SKM-1 (cell line): ENCODE measurements around the gene SNCG.
"Not testable (repeated sequence)": the region's sequence is repeated elsewhere in the genome, so short reads cannot be mapped to it uniquely, and the experiment has no call there.

Experiments
- DNase-seq: peaks from one replicate; lab custom pipeline; 2025; ENCODE audit not compliant: unreplicated experiment; lab: John Stamatoyannopoulos, UW

SNCG gene

DNA sequence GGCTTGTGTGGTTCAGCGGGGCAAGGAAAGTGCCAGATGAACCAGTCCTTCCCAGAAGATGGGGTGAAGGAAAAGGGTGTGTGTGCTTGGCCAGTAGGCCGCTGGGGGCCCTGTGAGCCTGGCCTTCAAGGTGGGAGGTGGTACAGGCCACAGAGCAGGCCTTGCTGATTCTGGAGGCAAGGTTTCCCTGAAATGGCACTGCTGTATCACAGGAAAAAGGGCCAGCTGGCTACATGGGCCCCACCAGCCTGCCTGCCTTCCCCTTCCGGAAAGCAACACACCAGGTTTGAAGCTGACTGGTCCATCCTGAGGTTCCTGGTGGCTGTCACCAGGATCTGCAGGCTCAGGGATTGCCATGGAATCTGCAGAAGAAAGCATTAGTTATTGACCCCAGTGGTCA lies 13.5 kb upstream of the SNCG start:
- DNase-seq, result no peak

DNA sequence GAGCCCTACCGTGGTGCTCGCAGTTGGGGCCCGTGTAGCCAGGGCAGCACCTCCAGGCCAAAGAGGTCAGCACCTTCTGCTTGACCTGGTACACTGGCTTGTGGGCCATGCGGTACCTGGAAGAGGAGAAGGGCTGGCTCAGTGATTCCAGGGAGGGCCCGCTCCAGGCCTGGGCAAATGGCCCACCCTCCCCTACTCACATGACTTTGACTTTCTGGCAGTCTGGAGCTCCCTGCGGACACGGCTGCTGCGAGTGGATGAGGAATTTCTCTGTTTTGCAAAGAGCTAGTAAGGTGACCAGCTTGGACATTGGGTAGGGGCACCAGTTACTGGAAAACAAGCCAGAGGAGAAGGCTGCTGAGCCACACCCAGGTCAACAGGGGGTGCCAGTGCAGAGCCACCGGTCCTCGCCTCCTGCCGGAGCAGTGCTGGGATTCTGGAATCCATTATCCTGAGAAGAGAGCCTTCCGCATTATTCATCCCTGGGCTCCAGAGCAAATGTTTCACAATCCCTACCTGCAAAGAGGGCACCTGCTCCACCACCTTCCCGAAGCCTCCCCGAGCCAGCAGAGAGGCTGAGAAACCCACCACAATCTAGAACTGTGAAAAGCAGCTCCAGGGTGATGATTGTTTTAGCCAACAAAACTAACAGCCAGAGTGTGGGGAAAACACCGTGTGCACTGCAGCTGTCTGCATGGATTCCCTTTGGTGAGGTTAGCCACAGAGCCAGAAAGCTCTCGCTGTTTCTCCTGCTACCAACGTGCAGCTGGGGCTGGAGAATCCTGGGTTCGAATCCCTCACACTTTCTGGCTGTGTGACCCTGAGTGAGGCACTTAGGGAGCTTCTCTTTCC lies 12.8 kb upstream of the SNCG start:
- DNase-seq, result no peak

DNA sequence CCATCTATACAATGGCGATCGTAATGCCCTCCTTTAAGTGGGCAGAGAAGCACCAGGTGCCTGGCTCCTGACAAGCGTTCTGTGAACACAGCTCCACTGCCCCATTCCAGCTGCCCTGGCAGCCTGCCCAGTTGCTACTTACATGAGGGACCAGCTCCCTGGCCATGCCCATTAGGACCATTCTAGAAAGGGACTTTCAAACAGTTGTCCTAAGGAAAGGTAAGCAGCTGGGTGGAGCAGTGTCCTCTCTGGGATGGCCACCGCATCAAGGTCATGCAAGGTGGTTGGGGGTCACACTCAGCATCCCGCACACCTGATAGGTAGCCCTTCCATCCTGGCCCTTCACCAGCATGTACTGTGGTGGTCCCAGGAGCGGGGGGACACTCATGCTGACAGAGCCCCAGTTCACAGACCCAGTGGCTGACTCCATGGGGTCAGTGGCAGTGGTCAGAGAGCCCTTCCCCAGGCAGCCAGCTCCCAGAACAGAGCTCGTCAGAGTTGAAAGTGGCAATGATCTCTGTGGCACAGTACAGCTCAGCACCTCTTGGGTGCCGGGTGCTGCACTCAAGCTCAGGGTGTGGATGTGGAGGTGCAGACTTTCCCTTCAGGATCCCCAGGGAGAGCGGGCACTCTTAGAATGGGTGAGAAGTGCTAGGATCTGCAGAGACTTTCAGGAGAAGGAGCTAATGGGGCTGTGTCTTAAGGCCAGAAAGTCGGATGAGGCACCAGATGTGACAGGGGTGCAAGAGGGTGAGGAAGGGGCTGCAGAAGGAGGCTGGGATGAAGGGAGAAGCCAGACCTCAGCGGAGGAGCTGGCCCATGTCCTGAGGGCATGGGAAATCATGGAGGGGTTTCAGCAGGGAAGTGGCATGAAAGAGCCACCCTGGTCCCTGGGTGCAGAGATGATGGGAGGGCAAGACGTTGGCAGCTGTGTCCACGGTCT lies 11.9 kb upstream of the SNCG start:
- DNase-seq, result no peak

DNA sequence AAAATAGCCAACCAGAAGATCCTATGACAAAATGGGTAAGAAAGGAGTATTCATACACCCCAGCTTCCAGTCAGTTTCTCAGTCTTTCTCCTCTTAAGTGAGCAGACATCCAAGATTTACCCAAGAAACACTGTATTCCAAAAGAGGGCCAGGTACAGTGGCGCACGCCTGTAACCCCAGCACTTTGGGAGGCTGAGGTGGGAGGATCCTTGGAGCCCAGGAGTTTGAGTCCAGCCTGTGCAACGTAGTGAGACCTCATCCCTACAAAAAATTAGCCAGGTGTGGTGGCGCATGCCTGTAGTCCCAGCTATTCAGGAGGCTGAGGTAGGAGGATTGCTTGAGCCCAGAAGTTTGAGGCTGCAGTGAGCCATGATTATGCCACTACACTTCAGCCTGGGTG lies 10.6 kb upstream of the SNCG start:
- not testable (repeated sequence) for DNase-seq

DNA sequence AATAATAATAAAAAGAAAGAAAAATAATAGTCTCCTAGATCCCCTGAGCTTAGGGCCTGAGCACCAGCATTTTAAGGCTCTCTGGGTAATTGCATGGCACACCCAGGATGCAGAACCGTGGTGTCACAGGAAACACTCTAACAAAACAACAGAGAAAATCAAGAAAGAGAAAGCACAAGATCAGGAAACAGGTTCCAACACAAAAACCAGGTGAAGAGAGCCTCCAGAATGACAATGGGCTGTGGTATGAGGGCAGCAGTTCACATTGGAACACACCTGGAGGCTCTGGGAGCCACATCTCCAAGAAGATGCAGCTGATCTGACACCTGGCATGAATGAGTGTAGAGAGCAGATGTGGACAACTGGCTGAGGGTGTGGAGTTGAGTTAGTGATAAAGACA lies 8.1 kb upstream of the SNCG start:
- no peak for DNase-seq

DNA sequence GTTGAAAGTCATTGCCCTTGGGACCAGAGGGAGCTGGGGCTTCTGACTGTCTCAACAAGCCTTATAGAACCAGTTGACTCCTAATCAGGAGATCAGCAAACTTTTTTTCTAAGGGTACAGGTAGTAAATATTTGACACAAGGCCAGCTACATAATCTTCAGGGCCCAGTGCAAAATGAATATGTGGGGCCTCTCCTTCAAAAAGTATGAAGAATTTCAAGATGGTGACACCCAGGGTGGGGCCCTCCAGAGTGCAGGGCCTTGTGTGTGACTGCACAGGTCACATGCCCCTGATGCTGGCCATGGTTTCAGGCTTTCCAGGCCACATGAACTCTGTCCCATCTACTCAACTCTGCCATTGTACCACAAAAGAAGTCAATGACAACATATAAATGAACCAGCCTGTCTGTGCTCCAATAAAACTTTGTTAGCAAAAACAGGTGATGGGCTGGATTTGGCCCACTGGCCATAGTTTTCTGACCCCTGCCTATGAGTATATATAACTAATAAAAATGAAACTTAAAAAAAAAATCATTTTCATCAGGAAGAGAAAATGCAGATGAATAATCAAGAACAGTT lies 7.1 kb upstream of the SNCG start:
- DNase-seq, result no peak

DNA sequence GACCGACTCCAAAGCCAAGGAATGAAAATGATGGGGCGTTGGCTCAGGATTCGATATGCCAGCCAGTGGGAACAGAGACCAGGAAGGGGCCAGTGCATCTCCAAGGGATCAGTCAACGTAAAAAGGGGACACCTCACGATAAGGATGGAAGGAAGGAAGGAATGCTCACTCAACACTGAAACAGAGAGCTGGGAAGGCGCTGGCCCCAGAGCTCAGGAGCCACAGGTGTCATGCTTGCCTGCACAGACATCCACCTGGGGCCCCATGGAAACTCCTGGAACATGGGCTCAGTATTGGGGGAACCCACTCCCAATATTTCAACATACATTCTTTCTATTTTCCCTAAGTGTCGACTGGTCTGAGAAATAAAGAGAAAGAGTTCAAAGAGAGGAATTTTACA lies 6.3 kb upstream of the SNCG start:
- no peak for DNase-seq

DNA sequence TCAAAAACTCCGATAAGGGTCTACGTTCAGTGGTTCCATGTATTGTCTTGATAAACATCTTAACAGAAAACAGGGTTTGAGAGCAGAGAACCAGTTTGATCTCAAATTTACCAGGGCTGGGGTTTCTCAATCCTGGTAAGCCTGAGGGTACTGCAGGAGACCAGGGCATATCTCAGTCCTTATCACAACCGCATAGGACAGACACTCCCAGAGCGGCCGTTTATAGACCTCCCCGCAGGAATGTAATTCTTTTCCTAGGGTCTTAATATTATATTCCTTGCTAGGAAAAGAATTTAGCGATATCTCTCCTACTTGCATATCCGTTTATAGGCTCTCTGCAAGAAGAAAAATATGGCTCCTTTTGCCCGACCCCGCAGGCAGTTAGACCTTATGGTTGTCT lies 5.7 kb upstream of the SNCG start:
- not testable (repeated sequence) for DNase-seq

DNA sequence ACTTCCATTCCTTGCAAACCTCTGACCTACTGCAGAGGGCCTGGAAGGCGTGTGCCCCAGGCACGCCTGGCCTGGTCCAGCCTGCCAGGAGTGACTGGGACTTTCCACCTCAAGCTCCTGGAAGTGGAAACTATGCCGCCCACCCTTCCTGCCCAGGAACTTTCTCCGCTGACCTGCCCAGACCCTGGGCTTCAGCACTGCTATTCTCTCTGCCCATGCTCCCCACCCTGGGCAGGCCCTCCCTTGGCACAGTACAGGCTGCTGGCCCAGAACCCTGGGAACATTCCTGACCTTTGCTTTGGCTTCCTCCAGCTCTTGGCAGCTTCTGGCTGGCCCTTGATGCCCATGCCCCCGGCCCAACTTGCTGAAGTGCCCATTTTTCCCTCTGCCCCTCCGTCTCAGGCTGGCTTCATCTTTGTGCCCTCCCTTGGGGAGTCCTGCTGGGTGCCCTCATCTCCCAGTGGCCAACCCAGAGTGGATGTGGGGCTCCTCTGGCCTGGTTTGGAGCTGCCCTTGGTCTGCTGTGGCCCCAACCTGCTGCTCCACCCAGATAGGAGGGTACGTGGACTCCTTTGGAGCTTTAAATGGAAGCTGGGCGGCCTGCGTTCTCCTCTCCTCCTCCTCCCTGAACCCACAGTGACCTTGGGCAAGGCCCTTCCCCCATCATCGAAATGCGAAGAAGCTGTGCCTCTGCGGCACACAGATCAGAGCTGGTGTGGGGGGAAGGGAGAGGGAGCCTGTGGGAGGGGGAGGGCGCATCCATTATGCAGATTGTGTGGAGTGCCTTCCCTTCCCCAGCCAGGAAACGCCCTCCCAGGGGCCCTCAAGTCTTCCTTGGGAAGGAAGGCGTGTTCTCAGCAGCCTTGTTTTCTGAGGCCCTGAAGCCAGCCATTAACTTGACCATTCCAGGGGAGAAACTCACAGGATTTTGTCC lies 4.4 kb upstream of the SNCG start:
- DNase-seq, result no peak

DNA sequence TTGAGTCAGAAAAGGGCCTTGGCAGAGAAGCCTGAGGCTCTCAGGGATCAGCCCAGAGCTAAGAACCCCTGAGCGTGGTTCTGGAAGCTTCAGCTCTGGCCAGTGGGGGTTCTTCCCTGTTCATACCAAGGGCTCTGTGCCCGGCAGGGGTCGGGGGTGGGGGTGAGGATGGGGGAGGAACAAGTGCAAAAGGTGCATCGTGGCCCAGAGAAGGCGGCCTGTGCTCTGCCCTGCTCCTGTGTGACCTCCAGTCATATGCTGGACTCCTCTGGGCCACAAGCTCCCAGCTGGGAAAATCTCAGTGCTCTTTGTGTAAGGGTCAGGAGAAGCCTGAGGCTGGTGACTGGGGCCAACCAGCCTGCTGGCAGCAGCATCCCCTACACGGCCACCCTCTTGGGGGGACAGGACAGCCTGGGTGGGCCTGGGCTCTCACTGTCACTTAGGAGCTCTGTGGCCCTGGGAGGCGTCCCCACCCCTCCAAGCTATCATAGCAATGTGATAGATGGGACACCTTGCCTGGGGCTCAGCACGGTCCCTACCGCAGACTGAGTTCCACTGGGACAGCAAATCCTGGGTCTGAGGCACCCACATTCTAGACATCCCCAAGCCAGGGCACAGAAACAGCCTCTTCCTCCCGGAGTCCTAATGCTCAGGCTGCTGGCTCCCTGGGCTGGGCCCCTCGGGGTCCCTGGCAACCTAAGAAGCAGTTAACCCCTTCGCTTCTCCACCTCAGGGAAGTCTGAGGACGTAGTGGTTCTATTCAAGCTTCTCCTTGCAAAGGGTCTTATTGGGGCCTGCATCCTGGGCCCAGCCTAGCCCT lies 3.5 kb upstream of the SNCG start:
- no peak for DNase-seq

DNA sequence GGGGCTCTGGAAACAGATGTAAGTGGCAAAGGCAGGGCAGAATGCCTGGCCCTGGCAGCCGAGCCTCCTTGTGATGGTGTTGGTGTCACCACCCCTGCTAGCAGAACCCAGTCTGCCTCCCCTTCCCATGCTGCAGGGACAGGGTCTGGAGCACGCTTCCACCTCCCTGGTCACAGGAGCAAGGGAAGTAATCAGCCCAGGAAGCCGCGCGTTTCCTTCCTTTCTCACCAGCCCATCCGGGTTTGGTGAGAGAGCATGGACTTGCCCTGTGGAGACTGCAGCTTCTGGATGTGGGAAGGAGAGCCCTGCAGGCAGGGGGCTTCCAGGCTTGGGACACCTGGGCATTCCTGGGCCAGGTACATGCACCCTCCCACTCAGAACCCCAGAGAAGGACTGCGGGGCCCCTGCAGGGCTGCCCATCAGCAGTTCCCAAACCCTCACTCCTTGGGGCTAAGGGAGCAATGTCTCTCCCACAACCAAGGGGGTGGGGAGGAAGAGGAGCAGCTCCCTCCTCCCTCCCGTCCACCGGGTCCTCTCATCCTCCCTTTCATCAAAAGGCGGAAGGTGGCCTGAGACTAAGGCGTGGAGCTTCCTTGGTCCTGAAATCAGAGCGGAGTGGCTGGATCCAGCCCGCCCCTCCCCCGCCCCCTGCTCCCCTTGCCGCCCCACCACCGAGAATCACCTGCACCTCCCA lies 2.8 kb upstream of the SNCG start:
- DNase-seq, result no peak

DNA sequence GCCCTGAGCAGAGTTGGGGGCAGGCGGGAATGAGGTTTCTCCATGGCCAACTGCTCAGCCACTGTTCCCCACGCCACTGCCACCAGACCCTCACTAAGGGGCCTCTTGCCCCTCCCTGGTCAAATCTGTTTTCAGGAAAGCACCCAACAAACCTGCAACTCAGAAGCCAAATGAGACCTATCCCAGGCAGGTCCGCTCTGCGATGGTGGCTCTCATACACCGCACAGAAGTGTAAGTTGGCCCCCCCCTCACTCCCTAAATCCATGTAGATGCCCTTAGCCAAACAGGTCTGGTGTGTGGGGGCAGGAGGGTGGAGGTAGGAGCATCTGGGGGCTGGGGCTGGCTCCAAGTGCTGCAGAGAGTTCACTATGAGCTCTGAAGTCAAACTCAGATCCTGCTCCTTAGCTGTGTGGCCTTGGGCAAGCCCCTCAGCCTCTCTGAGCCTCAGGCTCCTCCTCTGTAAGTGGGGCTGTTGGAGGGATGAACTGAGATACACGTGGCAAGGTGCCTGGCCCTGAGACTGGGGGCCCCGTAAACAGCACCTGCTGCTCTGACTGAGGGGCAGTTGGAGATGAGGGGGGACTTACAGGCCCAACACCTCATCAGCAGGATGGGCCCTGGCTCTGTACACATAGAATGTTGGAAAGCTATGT lies 2.1 kb upstream of the SNCG start:
- no peak for DNase-seq

DNA sequence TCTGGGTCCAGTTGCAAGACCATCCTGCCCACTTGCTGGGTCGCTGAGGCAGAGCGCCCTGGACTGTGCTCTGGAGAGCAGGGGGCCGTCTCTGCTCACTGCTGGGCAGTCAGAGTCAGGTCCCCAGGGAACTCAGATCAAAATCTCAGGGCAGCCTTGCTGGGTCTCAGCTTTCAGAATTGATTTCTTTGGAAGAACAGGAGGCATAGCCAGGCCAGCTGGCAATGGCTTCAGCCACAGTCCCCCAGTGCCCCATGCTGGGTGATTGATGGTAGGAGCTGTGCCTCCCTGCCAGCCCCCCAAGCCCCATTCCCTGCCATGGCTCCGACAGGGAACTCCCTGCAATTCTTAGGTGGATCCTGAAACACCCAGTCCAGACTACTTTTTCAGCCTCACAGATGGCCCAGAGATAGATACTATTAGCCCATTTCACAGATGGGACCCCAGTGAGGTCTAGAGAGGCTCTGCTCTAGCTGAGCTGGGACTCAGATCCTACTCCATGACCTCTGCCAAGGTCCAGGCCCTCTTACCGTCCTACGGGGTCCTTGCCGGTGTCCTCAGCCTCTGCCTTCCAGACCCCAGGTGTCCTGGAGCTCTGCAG lies 1.5 kb upstream of the SNCG start:
- DNase-seq, result no peak

DNA sequence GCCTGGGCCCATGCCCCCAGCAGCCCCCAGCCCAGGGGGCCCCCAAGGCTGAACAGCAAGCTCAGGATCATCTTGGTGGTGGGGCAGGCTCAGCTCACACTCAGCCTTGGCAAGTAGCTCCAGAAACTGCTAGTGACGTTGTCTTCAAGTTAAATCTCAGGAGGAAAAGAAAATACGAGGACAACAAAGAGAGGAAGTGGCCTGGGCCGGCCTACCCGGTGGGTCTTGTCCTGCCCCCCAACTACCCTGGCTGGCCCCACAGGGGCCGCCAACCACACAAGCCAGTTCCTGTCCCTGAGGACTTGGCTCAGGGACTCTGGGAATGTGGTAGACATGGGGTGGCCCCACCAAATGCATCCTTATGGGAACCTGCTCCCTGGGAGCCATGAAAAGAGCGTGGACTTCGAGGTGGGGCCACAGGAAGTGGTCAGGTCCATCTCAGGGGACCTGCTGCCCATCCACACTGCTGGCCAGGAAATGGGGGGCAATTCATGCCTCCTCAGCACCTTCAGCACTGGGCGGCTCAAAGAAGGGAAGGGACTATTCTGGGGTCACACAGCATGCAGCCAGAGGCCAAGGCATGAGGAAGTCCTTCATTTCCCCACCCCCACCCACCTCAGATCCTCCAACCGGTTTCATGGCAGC lies 806 bp upstream of the SNCG start, which contains the start of gene MMRN2:
TSS of gene MMRN2 (minus strand) at position 145 of the 645 bp plus-strand sequence. CDS start at position 71, 74 bp downstream.
- no peak for DNase-seq

DNA sequence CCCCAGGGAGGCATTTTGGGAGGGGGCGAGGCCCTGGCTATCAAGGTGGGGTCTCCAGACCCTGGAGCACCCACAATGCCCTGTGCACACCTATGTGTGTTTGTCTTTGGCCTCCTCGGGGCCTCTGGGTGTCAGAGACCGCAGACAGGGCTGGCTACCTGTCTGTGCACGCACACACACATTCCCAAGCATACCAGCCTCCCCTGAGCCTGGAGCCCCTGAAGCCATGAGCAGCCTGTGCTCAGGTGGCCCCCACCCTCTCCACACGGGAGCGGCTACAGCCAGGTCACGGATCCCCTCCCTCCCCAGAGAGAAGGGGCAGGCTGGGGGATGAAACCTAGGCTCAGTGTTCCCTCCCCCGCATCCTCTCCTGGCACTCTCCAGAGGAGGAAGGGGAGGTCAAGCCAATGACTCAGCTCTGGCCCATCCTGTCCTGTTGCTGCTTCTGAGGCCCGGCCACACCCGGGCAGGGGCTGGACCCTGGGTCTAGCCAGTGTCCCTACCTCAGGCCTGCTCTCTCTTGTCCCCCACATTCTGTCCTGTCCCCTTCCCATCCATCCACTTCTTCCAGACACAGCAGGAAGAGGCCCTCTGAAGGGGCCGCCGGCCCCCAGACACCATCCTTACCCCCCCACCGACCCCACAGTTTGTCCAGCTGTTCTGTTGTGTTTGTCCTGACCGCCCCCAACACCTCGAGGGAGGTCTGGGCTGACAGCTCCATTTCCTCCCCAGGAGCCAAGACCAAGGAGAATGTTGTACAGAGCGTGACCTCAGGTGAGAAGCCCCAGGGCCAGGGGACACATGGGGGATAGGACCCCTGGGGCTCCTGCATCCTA lies 720 bp downstream of the SNCG start:
- no peak for DNase-seq

DNA sequence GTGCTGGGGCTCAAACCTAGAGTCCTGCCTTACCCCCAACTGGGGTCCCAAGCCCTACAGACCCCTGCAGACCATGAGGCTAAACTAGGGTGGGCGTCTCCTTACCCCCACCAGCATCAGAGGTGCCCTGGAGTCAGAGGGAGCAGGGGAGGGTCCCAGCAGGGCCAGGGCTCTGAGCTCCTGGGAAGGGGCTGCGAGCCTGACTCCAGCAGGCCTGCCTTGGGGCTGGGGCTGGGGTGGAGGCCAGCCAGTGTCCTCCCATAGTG lies 1.3 kb downstream of the SNCG start:
- no peak for DNase-seq
